GM19455 (cell line): Measurements from ENCODE around the gene CYP2U1.
"Not testable (repeated sequence)": the region's sequence is repeated elsewhere in the genome, so short reads cannot be mapped to it uniquely, and the experiment has no call there.

Experiments
- ATAC-seq: cut with Tn5 transposase; IDR thresholded peaks from one replicate; pipeline ENCODE4 v1.9.1; 2021; ENCODE audit not compliant: unreplicated experiment

Gene CYP2U1

DNA sequence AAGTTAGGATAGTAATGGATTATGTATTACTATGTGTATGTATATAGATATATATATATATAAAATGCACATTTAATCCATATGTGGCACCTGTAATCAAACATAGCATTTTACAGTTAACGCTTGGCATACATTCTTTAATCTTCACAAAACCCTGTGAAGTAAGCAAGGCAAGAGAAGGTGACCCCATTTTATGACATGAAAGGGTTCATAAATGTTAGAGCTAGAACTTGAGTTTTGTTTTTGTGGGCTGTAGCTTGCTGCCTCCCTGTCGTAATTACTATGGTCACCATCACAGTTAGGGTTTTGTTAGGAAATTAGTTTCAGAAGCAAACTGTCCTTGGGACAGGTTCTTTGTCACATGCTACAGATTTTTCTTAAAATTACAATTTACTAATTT, 13.8 kb upstream of the CYP2U1 start:
- no peak for ATAC-seq

DNA sequence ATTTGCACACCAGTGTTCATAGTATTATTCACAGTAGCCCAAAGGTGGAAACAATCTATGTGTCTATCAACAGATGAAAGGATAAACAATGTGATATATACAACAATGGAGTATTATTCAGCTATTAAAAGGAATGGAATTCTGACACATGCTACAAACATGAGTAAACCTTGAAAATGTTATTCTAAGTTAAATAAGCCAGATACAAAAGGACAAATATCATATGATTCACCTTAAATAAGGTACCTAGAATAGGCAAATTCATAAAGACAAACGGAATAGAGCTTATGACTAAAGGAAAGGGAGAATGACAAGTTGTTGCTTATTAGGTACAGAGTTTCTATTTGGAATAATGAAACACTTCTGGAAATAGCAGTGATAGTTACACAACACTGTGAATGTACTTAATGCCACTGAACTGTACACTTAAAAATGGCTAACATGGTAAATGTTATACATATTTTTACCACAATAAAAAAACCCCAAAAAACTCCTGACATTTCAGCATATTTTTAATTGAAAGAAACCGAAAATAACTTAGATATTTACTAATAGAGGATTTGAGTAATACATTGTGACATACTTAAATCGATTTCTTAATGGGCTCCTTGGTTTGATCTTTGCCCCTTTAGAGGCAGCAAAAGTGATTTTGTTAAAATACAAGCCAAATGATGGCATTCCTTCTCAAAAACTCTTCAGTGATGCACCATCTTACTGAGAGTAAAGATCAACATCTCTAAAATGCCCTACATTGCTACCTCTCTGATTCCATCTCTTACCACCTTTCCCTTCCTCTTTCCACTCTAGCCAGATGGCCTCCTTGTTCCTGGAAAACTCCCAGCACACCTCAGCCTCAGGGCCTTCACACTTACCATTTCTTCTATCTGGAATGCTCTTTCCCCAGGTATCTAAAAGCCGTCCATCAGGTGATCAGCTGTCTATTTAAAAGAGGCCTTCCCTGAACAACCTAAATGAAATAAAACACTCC, 8.6 kb upstream of the CYP2U1 start:
- ATAC-seq = no peak

- ATAC-seq = not testable (repeated sequence)
Observed at GRCh38 chr4:107925713-107926112, 5.6 kb upstream of the CYP2U1 start.

- ATAC-seq = not testable (repeated sequence)
Observed at GRCh38 chr4:107926875-107927274, 4.5 kb upstream of the CYP2U1 start.

- ATAC-seq = peak; percentile 39
Observed at GRCh38 chr4:107931775-107932321, 499 bp downstream of the CYP2U1 start.

- no peak for ATAC-seq
Observed at GRCh38 chr4:107935246-107935645, 3.9 kb downstream of the CYP2U1 start.

DNA sequence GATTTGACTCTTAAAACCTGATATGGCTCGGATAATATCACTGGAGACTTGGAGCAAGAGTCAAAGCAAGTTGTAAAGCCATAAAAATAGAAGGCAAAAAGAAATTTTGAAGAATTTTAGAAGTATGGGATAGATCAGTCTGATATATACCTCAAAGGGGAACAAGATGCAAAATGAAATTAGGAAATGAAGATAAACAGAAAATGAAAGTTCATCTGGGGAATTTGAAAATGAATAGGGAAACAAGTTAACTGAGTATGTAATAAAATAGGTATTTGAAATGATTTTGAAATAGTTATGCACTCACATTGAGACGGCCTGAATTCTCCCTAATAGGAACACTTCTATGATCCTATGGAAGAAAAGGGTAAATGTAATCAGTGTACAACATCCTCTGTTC, 5.7 kb downstream of the CYP2U1 start:
- no peak for ATAC-seq

- no peak for ATAC-seq
Observed at GRCh38 chr4:107939307-107939706, 8.0 kb downstream of the CYP2U1 start.

DNA sequence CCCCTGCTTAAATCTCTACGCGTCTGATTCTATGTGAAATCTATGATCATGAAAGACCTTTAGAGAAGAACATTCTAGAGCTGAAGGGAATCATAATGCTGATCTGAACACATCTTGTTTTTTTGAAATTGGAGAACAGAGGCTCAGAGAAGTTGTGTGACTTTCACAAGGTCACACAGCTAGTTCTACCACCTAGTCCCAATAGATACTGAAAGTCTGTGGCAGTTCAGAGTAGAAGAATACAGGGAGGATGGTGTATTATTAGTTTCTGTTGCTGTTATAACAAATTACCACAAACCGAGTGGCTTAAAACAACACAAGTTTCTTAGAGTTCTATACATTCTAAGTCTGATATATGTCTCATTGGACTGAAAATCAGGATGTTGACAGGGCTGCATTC, 14.5 kb downstream of the CYP2U1 start:
- ATAC-seq = no peak

GRCh38 chr4:107950746-107951540, 19.6 kb downstream of the CYP2U1 start:
- no peak for ATAC-seq

- no peak for ATAC-seq
Observed at GRCh38 chr4:107951551-107951950, 20.2 kb downstream of the CYP2U1 start.

DNA sequence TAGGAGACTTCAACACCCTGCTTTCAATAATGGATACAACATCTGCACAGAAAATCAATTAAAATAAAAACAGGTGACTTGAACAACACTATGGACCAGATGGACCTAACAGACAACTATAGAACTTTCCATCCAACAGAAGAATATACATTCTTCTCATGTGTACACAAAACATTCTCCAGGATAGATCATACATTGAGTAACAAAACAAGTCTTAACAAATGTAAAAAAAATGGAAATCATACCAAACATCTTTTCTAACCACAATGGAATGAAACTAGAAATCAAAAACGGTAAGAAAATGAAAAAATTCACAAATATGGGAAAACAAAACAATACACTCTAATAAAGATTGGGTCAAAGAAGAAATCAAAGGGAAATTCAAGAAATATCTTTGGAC, 24.7 kb downstream of the CYP2U1 start:
- no peak for ATAC-seq

DNA sequence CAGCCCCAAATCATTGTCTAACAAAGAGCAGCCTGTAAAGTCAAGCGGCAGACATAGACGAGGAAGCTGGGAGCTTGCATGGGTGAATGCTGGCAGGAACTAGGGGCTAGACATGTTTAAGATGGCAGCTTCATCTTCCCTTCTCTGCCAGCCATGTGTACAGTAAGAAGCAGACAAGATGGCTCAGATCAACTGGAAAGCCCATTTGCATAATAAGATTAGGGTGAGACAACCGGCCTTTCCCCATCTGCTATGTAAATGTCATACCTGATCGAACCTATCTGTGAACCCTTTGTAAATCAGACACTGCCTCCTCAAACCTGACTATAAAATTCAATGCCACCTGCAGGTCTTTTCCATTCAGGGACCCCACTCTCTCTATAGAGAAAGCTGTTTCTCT, 35.6 kb downstream of the CYP2U1 start:
- ATAC-seq = no peak

DNA sequence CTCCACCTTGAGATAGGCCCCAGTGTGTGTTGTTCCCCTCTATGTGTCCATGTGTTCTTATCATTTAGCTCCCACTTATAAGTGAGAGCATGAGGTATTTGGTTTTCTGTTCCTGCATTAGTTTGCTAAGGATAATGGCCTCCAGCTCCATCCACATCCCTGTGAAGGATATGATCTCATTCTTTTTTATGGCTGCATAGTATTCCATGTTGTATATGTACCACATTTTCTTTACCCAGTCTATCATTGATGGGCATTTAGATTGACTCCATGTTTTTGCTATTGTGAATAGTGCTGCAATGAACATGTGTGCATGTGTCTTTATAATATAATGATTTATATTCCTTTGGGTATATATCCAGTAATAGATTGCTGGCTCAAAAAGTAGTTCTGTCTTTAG, 36.2 kb downstream of the CYP2U1 start:
- not testable (repeated sequence) for ATAC-seq

DNA sequence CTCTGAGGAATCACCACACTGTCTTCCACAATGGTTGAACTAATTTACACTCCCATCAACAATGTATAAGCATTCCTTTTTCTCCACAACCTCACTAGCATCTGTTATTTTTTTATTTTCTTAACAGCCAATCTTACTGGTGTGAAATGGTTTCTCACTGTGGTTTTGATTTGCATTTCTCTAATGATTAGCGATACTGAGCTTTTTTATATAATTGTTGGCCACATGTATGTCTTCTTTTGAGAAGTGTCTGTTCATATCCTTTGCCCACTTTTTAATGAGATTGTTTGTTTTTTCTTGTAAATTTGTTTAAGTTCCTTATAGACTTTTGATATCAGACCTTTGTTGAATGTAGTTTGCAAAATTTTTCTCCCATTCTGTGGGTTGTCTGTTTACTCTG, 36.6 kb downstream of the CYP2U1 start:
- not testable (repeated sequence) for ATAC-seq

DNA sequence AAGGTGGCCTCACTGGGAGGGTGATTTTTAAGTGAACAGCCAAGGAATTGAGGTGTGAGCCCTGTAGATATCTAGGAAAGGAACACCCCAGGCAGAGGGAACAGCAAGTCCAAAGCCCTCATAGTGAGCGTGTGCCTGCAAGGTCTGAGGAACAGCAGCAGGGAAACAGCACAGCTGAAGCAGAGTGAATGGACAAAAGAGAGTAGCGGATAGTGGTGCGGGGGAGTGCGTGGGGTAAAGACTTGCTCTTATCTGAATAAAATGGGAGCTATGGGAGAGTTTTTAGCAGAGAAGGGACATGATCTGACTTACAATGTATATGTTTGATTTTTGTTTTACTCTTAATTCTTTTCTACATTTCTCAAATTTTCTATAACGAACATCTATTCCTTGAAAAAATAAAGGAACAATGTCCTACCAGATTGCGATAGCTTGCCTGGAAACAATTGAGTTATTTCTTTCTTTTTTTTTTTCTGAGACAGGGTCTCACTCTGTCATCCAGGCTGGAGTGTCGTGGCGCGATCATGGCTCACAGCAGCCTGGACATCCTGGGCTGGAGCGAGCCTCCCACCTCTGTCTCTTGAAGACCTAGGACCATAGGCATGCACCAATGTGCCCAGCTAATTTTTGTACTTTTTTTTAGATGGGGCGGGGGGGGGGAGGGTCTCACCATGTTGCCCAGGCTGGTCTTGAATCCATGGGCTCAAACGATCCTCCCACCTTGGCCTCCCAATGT, 38.9 kb downstream of the CYP2U1 start:
- no peak for ATAC-seq

GRCh38 chr4:107972605-107973004, 41.3 kb downstream of the CYP2U1 start:
- no peak for ATAC-seq

GRCh38 chr4:107974523-107974922, 43.2 kb downstream of the CYP2U1 start:
- ATAC-seq = no peak

DNA sequence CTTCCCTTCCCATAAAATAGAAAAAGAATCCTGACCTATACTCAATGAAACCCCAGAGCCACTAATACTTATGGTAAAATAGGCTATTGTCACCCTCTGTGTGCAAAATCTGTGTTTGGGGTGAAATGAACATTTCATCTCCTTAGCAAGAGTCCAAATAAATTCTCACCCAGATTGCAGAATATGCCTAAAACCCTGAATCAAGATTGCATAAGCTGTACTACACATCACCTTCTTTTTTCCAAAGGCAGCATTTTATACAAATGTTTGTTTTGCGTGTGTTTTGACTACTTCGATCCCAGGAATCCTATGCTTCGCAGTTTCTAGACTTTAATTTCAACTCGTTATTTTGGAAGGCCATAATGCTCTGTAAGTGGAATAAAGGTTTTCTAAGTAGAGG, 46.1 kb downstream of the CYP2U1 start:
- no peak for ATAC-seq

- no peak for ATAC-seq
Observed at GRCh38 chr4:107977966-107978705, 46.8 kb downstream of the CYP2U1 start.
